Activated effector memory CD4-positive, alpha-beta T cell treated with anti-CD3 and anti-CD28 coated beads, Interleukin-2, amount 50 U/mL, for 16 hours (primary cell): Measurements from ENCODE around the gene NID1.

Experiments
- DNase-seq: peaks from one replicate; pipeline ENCODE4 v3.0.0-alpha.2; 2020

The NID1 gene

GRCh38 chr1:235954306-235955283 lies 110.3 kb downstream of the NID1 start:
- DNase-seq, result peak; percentile 73

DNA sequence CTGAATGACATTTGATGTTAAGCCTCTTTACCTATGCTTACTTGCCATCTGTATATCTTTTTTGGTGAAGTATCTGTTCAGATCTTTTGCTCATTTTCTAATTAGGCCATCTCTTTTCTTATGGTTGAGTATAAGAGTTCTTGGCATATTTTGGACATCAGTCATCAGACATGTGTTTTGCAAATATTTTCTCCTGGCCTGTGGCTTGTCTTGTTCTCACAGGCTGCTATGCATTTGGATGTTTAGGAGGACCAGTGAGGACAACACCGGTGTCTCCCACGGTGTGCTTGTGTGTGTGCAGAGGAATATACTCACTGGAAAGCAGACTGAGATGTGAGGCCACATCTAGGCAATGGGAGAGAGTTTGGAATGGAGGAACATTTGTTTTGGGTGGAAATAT lies 111.1 kb downstream of the NID1 start:
- no peak for DNase-seq

DNA sequence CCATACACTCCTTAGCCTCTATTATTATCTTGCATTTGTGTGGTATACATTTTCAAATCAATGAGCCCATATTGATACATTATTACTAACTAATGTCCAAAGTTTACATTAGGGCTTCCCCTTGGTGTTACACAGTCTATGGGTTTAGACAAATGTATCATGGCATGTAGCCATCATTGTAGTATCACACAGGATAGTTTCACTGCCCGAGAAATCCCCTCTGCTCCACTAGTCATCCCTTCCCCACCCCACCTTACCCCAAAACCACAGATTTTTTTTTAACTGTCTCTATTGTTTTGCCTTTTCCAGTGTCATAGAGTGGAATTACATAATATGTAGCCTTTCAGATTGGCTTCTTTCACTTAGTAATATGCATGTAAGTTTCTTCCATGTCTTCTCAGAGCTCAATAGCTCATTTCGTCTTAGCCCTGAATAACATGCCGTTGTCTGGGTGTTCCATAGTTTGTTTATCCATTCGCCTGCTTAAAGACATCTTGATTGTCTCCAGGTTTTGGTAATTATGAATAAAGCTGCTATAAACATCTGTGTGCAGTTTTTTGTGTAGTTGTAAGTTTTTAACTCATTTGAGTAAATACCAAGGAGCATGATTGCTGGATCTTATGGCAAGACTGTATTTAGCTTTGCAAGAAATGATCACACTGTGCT lies 111.8 kb downstream of the NID1 start:
- DNase-seq, result no peak

- no peak for DNase-seq
Observed at GRCh38 chr1:235951661-235952060, 113.2 kb downstream of the NID1 start.

DNA sequence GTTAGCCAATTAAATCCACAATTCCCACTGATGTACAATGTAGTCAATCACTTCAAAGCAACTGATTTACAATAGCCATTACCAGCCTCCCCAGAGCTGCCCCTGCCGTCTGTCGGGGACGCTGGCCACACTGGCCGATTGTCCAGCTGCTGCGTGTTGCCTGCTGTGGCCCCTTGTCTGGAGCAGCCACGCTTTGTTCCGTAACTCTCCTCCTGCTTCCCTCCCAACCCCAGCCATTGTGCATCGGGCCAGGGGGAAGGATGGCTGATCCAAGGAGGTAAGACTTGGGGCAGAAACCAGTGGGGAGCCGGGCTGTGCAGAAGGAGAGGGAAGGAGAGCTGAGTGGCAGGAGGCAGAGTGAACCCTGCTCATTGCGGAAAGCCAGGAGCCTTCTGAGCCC lies 114.6 kb downstream of the NID1 start:
- no peak for DNase-seq

GRCh38 chr1:235948774-235949427 lies 116.0 kb downstream of the NID1 start:
- DNase-seq, result no peak

DNA sequence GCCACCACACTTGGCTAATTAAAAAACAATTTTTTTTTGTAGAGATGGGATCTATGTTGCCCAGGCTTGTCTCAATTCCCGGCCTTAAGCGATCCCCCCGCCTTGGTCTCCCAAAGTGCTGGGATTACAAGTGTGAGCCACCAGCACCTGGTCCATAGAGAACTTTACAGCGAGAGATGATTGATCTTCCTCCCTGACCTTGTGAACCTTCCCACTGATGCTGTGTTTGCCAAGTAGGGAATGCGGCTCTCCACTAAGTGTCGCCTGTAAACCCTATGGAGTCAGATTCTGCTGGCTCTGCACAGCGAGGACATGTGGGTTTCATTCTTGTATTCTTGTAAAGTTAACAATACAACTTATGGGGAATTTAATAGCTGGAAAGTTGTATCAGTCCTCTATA lies 116.9 kb downstream of the NID1 start:
- no peak for DNase-seq

- no peak for DNase-seq
Observed at GRCh38 chr1:235946571-235946981, 118.3 kb downstream of the NID1 start.

- DNase-seq, result no peak
Observed at GRCh38 chr1:235945775-235946570, 118.9 kb downstream of the NID1 start.

- DNase-seq, result no peak
Observed at GRCh38 chr1:235943581-235944114, 121.2 kb downstream of the NID1 start.

DNA sequence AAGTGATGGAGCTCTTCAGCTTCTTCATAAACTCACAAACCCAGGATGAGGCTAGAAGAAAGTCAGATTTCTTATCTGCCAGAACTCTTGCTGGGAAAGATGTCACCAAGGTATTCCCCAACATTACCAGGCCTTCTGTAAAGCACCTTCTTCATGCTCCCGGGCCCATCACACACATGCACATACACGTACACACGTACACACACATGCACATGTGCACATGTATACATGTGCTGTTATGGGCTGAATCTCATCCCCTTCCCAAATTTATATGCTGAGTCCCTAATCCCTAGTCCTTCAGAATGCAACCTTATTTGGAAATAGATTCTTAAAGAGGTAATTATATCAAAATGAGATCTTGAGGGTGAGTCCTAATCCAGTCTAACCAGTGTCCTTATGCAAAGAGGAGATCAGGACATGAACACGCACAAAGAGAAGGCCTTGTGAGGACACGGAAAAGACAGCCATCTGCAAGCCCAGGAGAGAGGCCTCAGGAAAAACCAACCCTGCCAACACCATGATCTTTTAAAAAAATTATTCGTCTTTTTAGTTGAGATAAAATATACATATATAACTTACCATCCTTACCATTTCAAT lies 121.8 kb downstream of the NID1 start:
- no peak for DNase-seq

GRCh38 chr1:235942625-235942934 lies 122.3 kb downstream of the NID1 start:
- DNase-seq, result no peak

DNA sequence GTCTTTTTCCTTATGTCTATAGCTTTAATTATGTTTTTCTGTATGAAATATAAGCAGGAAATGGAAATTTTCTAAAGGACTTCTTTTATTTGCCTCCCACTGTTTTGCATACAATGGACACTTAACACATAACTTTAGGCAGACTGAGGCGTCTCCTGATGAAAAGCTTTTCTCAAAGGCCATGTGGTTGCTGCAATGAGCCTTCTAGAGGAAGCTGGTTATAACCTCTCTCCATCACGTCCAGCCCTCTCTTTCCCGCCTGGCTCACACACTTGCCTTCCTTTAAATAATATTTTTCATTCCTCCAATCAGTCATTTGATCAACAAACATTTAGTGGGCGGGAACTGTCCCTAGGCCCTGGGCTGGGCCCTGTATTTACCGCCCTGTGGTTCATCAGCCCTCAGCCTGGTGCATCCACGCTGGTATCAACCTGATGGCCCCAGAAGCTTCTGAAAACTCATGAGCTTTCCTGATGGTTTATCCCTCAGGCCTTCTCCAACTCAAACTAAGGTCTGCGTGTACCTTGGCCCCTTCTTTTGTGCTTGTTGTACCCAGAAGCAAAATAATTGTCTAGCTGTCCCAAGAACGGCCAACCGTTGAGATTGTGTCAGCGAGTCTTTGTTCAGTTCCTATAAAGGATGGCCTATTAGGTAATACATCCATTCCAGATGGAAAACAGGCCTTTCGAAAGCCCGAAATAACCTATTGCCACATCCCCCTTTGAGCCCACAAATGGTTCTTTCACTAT lies 122.8 kb downstream of the NID1 start:
- no peak for DNase-seq

GRCh38 chr1:235940285-235940684 lies 124.6 kb downstream of the NID1 start:
- no peak for DNase-seq

- no peak for DNase-seq
Observed at GRCh38 chr1:235939480-235939775, 125.5 kb downstream of the NID1 start.

GRCh38 chr1:235938709-235939479 lies 126.0 kb downstream of the NID1 start:
- no peak for DNase-seq

DNA sequence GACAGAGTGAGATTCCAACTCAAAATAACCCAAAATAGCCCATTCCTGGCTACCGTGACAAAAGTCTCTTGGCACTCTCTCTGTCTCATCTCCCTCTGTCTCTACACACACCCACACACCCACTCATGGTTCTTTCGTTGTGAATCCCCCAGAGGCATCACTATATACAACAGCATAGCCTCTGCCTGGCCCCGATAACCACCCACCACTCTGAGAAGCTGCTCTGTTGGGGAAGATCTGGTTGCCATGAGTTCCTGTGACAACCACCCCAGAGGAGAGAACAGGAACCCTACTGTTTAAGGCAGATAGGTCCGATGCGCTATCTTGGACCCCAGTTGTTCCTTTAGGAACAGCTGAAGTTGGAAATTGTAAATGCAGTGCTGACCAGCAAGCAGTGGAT lies 127.8 kb downstream of the NID1 start:
- no peak for DNase-seq

DNA sequence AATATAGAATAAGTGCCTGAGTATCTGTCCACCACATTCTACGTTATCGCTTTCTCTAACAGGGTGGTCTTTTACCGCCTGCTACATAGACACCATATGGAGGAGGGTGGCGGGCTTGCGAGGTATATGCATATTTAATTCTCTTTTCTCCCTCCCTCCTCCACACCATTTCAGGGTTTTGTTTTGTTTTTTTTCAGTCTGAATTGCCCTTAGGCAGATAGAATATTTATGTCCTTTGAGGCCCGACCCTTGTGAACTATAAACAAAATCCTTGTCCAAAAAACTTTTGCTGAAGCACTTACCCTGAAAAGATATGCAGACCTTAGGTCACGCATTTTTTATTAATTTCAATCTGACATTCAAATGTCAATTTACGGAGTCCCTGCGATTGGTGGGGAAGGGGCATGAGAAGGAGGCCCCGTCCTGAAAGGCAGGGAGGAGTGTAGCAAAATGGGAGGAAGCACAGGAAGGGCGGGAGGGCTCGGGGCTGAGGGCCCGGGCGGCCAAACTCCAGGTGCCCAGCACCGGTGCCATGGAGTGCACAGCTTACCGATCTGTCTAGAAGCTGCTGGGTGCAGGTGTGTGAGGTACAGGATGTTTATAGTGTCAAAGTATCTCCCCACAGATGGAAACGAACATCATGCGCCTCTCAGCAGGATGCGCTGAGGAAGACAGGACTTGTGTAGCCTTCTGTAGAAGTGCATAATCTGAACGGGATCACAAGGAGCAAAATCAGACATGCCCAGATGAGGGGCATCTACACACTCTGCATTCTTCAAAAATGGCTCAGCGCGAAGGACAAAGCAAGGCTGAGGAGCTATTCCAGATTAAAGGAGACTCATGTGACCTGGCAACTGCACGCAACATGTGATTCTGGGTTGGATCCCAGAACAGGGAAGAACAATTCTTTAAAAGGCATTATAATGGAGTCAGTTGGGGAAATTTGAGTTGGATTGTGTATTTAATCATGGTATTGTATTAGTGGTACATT lies 129.4 kb downstream of the NID1 start:
- DNase-seq, result no peak

DNA sequence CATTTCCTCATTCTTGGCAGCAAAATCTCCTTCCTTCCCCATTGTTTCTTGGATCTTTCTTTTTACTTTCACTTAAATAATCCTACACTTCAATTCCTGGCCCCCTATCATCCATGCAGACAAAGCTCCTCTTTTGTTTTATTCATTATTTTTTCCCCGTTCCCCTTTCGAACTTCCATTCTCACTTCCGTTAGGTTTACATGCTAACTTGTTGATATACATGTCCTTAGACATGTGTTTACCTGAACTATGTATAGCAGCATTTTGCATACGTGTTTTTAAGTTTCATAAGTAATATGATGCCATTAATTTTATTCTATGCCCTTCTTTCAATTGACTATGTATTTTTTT lies 131.1 kb downstream of the NID1 start:
- no peak for DNase-seq
